HG02943 (cell line): ENCODE measurements around the gene EXOG.

Experiments used
- ATAC-seq: cut with Tn5 transposase; IDR thresholded peaks from one replicate; pipeline ENCODE4 v1.9.1; 2021; ENCODE audit warnings: mild to moderate bottlenecking, low read depth, moderate library complexity; ENCODE audit not compliant: unreplicated experiment

The EXOG gene

DNA sequence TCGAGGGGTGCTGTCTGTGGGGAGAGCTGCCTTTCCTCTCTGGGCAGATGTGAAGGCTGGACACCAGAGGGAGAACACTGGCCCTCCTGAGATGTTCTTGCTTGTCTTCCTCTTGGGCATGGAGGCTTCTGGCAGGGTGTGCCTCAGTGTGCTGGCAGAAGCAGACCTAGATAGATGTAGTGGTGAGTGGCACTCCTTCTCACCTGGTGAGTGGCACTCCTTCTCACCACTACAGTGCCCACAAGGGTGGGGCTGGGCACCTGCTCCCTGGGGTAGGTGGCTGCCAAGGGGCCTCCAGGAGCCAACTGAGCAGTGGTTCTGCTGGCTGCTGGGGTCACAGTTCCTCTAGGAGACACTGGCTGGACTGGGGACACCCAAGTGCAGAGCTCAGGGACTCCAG lies 23.8 kb upstream of the EXOG start:
- ATAC-seq: no peak

DNA sequence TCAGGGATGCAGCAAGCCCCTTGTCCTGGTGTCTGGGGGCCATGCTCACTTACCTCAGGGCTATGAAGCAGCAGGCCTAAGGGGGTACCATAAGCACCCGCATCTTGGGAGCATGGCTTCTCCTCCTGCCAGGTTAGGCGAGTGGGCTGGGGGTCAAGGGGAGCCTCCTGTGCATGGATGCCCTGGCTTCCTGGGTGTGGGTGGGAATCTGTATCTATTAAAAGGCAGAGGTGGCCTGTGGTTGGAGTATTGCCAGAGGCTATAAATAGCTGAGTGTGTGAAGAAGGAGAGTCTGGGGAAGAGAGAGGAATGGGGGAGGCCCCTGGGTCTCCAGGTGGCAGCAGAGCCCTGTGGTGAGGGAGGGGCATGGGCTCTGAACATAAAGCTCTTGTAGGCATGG lies 22.9 kb upstream of the EXOG start:
- ATAC-seq: no peak

DNA sequence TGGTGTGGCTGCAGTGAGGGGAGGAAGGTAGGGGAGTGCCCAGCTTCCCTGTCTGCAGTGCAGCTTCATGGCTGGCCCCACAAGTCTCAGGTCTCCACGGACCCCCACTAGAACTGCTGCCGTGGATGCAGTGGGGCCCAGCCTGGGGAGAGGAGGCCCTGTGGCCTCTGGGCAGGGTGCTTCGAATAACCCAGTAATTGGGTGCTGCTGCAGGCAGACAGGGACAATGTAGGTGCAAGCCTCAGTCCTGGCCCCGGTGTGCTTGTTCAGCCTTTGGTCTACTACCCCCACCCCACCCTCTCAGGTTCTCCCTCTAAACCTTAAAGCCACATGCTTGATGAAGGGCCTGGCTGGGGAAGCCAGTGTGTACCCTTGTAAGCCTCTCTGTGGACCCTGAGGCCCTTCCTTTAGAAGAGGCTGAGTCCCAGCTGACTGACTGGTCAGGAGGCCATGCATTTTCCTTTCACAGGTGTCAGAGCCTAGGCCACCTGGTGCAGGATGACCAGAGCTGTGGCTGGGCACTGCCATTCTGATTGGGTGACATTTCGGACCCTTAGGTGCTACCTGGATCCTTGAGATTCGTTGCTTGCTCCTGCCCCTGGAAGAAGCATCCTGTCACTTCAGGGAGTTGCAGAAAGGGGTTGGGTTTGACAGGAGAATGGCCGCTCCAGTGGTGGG lies 21.1 kb upstream of the EXOG start:
- ATAC-seq: no peak

DNA sequence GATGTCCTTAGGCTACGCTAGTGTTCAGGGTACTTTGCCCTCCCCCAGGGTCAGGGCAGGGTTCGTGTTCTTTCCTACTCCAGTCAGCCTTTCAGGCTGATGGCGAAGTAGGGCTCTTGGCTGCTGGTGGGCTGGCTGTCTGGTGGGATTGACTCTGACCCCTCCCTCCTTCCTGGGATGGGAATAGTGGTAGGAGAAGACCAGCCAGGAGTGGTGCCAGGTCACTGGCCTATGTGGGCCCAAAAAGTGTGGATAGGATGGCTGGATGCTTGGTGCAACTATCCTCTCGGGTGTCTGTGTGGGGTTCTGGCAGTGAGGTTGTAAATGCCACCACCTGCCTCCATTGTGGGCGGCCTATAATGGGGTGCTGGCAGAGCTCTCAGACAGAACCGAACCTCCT lies 20.4 kb upstream of the EXOG start:
- ATAC-seq: no peak

DNA sequence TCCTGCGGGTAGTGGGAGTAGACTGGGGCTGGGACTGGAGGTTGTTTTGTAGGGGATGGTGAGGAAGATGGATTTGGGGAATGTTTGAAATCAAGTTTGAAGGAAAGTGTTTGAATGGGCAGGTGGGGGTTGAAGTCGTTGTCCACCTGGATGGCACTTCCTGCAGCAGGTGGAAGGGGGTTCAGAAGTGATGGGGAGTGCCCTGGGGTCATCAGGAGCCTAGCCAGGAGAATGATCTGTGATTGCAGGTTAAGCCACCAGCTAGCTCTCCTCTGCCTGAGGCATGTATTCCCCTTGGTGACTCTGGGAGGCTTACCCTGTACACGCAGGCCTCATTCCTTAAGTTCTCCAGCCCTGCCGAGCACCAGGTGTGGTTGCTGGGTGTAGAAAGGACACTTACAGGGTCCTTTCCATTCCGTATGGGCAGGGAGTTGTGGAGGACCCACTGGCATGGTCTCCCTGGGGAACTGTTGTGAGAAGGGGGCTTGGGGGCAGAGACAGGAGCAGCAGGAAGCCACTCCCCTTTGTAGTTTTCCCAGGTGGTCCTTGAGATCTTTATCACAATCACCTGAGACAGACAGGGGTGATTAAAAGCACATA lies 19.9 kb upstream of the EXOG start:
- no peak for ATAC-seq

DNA sequence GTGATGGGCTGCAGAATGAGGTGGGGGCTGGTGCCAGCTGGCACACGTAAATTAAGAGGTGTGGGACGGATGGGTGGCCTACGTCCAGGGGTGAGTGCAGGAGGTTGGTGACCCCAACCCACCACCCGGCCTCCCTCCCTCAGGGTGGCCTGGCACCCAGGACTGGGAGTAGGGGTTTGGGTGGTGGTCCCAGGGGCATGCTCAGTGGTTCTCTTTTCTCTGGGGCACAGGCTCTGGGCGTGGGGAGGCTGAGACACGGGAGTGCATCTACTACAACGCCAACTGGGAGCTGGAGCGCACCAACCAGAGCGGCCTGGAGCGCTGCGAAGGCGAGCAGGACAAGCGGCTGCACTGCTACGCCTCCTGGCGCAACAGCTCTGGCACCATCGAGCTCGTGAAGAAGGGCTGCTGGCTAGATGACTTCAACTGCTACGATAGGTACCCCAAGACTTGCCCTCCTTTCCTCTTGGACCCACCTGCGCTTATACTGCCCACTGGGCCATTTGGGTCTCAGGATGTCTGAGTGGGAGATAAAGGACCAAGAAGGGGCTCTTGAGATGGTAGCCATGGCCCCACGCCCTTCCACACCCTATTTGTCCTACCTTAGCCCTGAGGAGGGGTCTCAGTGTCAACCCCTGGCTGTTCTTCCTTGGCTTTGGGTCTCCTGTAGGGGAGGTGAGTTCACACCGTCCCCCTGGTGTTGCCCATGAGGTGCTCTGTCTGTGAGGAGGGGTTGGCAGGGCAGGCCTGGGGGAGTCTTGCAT lies 18.9 kb upstream of the EXOG start:
- ATAC-seq: no peak

DNA sequence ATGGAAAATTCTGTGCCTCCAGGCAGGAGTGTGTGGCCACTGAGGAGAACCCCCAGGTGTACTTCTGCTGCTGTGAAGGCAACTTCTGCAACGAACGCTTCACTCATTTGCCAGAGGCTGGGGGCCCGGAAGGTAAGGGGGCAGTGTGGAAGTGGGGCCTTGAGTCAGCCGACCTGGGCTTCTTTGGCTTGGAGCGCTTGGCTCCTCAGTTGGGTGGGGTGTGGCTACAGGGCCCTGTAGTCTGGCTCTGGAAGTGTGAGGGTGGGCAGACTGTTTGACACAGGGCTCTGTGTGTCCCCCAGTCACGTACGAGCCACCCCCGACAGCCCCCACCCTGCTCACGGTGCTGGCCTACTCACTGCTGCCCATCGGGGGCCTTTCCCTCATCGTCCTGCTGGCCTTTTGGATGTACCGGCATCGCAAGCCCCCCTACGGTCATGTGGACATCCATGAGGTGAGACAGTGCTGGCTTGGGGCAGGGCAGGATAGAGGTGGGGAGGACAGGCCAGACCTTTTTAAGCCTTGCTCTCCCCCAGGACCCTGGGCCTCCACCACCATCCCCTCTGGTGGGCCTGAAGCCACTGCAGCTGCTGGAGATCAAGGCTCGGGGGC lies 18.2 kb upstream of the EXOG start:
- ATAC-seq: no peak

DNA sequence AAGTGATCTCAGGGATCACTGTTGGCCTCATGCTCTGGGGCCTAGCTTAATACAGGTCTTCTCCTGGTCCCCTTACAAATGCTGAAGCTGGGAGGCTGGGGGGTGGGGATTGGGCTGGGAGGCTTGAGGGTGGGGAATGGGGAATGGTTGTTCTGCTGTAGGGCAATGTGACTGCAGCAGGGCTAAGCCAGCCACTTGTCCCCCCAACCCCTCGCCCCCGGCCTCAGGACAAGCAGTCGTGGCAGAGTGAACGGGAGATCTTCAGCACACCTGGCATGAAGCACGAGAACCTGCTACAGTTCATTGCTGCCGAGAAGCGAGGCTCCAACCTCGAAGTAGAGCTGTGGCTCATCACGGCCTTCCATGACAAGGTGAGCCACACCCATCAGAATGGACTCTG lies 17.2 kb upstream of the EXOG start:
- no peak for ATAC-seq

DNA sequence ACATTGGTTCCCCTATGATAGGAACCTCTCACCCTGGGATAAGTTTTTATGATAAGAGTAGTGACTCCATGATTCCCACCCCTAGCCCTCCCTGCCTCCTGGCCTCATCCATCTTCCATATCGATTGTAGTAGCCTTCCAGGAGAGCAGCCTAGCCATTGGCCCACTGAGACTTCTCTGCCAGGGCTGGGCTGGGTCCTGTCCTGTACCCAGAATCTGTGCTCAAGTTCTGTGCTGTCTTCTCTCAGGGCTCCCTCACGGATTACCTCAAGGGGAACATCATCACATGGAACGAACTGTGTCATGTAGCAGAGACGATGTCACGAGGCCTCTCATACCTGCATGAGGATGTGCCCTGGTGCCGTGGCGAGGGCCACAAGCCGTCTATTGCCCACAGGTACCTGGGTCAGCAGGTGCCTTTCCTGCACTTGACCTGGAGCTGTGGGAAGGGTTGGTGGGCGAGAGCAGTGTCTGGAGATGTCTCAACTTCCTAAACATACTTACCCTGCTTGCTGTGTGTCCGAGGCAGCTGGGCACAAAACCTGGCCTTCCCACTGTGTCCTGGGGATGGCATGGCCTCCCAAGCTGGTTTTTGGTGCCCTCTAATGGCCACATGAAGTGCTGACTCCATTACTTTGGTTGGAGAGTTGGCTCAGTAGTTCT lies 16.6 kb upstream of the EXOG start:
- ATAC-seq: no peak

DNA sequence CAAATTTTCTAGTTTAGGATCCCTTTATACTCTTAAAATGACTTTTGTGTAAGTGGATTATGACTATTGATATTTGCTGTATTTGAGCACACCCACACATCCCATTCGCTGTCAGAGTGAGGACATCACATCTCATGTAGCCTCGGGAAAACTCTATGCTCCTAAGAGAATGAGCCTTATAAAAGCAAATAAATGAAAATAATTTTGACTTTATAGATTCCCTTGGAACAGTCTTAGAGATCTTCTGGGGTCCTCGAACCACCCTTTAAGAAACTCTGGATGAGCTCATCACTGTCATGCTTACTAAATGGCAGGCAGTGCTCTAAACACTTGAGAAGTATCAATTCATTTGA lies 16.1 kb upstream of the EXOG start:
- no peak for ATAC-seq

DNA sequence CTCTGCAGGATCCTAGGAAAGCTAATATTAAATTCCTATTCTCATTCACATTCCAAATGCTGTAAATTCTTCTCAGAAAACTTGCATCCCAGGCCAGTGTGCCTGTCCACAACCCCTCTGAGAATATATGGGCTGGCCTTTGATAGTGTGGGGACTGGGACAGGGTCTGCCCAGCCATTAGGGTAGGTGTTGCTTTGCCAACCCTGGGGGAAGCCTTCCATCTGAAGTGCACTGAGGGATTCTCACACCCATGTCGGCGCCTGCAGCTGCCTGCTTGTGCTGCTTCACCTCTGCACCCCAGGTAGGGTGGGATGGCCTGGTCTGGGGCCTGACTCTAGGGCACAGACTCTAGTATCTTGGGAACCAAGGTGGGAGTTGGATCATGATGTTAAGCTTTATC lies 15.2 kb upstream of the EXOG start:
- ATAC-seq: no peak

DNA sequence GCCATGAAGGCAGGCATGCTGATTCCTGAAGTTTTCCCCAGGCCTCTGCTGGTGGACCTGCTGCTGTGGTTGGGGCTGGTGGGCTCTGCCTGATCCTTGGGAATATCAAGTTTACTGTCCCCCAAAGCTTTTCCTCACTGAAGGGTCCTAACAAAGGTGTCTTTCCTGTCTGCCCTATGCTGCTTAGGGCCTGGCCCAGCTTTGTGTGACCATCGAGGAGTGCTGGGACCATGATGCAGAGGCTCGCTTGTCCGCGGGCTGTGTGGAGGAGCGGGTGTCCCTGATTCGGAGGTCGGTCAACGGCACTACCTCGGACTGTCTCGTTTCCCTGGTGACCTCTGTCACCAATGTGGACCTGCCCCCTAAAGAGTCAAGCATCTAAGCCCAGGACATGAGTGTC lies 13.2 kb upstream of the EXOG start:
- ATAC-seq: no peak

DNA sequence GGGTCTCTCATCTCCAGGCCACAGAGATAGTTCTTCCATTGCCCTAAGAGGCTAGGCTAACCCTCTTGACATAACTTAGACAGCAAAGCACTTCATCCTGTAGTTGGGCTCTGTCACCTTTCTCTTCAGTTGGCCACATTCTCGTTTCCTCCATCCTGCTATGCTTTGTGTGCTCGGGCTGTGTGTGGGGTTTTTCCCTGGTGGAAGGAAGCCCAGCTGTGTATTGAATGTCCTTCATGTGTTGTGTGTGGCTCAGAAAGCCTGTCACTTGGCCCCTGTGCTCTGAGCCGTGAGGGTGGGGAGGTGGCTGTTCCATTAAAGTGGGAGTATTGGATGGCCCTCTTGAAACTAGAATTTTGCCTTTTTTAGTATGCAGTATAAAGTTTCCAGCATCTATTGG lies 8.8 kb upstream of the EXOG start:
- no peak for ATAC-seq

DNA sequence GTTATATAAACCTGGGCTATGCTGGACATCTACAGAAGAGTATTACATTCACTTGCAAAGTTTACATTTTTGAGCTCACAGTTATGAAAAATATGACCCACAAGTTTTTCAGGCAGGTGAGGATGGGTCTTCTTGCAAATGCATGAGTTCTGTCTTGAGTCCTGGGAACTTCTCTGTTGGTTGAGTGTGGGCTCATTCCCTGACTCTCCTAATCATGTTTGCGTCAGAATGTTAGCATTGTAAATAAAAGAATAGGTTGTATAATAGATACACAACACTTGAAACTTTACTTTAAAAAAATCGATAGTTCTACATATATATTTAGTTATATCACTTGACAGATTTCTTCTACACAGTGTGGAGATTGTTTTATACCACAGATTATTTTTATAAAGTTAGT lies 7.2 kb upstream of the EXOG start:
- no peak for ATAC-seq

DNA sequence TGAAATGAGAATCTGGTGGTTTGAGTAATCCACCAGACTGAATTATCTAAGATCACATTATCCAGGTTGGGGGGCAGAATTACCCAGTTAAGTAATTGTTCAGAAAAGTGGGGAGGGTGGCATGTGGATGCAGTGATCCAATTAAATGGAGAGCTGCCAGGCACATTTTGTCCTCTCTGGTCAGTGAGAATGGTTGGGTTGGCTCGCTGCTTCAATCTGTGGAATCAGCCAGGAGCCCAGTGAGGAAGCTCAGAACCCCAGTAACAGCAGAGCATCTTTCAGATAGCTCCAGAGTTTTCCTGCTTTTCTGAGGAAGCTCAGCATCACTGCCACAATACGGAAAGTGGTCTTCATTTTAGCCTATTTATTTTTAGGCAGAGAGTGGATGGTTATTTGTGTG lies 6.4 kb upstream of the EXOG start:
- no peak for ATAC-seq

DNA sequence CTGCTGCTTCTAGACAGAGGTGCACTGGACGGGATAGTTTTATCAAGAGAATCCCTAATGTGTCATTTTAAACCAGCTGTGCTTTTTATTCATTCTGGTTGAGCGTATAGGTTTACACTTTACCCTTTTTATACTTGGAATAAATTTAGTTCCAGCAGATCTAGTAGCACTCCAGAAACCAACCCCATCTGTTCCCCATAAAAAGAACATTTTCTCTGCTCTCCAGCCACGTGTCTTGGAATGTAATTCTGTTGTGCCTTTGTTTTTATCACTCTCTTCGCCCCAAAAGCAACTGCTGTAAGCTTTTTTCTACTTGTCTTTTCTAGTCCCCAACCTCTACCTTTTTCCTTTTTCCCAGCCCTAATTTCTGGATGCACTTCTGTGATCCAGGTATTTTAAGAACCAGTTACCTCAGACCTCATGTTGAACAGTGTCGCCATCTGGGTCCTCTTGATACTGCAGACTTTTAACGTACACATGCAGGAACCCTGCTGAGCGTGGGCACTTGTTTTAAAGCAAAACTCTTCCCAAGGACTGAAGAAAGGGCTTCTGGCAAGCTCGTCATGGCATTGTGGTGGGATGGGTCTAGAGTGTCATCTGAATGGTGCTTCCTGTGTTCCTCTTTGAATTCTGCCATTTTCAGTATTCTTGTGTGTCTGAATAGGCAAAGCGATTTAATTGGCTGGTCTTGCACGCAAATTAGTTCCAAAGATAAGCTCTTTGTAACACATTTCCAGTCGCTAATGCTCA lies 5.7 kb upstream of the EXOG start:
- ATAC-seq: no peak

DNA sequence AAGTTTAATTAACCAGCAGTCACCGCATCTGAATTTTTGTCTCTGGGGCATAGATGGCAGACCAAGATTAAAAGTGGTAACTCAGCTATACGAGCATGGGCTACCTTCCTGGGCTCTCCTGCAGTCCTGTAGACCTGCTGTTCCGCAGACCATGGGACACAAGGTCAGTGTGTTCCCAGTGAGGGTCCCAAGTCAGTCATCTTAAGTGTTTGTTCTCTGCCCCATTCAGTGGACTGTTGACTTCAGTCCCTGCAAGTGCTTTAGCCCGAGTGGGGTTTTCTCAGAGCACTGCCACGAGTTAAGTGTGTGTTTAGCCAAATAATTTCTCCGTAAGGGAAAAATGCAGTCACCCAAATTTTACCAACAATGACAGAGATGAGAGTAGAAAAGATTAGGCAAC lies 4.9 kb upstream of the EXOG start:
- ATAC-seq: no peak

DNA sequence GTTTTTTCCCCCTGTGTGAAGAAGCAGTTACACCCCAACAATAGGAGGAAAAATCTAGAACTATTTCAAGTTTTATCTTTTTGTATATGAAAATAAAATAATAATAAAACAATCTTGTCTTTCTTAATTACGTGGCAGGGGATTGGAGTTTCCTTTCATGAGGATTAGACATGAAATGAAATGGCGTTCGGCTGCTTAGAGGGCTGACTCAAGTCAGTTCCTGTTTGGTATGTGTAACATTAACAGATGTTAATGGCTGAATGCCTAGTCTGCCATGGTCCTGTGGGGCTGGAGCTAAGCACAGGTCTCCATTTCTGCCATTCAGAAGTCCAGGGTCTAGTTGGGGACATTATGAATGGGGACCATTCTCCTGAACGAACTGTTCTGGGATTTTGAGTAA lies 3.1 kb upstream of the EXOG start:
- no peak for ATAC-seq

DNA sequence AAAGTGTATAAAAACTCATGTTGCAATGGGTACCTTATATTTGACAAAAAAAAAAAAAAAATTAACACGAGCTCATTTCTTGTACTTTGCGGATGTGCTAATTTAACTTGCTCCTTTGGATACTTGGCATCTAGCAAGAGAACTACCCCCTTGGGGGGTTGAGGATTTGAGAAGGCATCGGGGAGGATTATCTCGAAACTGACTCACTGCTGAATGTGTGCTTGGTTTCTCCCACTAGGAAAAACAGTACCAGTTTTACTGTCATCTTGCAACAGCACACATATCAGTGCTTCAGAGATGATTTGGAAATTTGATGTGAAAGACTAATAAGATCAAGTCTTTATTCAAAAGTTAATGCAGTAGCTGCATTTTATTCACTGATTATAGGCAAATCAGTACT lies 891 bp downstream of the EXOG start:
- no peak for ATAC-seq

DNA sequence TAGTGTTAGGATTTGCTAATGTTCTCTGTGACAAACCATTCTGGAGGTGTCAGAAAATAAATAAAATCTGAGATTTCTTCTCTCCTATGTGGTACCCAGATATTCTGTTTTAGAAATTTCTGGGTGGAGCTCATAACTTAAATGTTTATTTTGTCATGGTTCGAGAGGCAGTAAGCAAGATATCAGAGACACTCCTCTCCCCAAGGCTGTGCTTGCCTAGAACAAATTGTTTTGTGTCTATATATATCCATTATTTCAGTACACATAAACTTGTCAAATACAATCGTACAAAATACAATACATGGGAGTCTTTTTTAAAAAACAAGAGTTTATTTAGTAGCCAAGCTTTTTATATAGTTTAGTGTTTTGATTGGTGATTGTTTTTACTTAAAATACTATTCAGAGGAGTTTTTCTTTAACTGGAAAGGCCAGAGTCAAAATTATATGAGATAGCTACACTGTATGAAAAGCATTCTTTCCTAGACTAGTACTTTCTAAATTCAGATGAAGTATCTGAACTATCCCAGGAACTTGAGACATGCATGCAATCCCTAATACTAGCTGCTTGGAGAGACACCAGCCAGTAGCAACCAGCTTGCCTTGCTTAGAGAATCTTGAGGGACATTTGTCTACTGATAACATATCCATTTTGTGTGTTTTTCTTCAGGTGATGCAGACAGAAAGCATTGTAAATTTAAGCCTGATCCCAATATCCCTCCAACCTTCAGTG lies 4.7 kb downstream of the EXOG start:
- no peak for ATAC-seq
